DMS53 (cell line): Measurements from ENCODE around the gene ATP10A.
"Not testable (repeated sequence)": the region's sequence is repeated elsewhere in the genome, so short reads cannot be mapped to it uniquely, and the experiment has no call there.

Experiments used
- DNase-seq: peaks from one replicate; lab custom pipeline; 2025; lab: John Stamatoyannopoulos, UW

The ATP10A gene

DNA sequence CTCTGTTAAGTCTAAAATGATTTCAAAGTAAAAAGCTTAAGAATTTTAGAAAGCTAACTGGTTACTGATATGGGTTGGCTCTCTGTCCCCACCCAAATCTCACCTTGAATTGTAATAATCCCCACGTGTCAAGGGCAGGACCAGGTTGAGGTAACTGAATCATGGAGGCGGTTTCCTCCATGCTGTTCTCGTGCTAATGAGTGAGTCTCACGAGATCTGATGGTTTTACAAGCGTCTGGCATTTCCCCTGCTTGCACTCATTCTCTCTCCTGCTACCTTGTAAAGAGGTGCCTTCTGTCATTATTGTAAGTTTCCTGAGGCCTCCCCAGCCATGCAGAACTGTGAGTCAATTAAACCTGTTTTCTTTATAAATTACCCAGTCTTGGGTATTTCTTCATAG, 7.1 kb downstream of the ATP10A start:
- not testable (repeated sequence) for DNase-seq

DNA sequence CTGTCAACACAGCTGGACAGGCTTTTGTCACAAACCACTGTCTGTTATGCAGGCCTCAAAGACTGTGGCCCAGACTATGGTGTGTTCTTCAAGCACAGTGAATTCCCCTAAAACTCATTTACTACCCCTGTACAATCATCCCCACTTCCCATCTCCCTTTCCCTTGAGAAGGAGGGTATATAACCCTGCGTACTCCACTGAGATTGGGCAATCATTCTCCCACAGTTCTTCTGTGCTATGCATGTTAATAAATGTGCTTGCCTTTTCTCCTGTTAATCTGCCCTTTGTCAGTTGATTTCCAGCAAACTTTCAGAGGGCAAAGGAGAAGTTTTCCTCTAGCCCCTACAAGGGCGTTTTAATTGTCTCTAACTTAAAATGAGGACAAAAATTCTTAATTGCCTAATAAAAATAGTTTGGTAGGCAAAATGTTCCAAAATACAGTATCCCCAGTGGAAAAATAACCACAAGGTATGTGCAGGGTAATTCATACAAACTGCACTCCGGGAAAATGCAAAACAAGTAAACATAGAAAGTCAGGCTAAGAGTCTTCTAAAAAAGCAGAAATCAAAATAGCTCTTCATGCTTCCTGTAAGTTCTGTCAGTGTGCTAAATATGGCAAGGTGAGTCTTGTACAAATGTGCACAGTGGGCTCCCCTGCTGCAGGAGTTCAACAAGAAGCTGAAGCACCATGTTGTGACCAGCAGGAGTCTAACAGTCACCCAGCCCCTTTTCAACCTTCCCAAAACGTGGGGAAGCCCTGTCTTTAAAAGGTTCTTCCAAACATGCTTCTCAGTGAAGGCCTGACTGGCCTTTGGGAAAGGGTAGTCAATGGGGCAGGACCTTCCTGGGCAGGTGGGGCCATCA, 10.2 kb downstream of the ATP10A start:
- DNase-seq, result no peak

DNA sequence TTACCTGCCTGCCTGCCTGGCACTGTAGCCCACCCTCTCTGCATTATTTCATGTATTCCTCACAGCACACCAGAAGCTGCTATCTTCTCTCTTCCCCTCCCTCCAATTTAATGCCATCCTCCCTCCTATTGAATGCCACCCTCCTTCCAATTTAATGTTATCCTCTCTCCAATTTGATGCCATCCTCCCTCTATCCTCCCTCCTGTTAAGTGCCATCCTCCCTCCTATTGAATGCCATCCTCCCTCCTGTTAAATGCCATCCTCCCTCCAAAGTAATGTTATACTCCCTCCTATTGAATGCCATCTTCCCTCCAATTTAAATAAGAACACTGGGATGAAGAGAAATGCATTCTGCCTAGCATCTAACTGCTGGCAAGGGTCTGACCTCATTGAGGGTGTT, 11.1 kb downstream of the ATP10A start:
- no peak for DNase-seq

DNA sequence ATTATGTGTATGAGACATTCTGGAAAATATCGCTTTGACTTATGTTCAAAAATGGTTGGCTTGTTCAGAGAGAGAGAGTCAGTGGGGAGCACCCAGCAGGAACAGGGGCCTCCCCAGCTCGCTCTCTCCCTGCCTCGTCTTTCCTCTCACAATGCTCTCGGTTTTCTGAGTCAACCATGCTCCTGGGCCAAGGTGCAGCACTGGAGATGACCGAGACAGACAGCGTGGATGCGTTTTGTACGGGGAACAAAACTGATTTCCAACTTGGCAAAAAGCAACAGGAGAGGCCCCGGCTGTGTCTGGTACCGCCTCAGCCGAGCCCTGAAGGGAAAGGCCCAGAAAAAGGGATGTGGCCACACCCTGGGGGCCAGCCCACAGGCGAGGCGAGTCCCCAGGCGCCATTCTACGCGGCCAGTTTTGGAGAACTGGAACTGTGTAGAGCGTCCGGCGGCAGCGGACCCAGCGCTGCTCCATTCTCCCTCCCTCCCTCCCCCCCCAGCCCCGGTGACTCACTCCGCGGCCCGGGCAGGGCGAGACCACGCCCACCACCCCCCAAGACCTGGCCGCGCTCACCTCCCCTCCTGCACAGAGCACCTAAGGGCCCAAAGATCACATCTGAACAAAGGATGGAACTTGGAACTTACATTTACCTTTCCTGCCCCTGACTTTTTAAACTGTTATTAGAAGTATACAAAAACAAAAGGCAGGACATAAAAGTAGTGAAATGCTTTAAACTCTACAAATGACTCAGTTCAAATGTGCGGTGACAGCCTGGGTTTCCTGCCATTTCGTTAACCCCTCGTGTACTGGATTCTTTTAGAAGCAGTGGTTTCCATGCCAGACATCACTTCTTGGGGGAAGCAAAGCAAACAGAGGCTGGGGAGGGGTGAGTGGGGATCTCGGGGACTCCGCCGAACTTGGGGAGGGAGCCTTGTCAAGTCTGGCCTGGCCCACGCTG, 12.7 kb downstream of the ATP10A start:
- DNase-seq, result no peak

DNA sequence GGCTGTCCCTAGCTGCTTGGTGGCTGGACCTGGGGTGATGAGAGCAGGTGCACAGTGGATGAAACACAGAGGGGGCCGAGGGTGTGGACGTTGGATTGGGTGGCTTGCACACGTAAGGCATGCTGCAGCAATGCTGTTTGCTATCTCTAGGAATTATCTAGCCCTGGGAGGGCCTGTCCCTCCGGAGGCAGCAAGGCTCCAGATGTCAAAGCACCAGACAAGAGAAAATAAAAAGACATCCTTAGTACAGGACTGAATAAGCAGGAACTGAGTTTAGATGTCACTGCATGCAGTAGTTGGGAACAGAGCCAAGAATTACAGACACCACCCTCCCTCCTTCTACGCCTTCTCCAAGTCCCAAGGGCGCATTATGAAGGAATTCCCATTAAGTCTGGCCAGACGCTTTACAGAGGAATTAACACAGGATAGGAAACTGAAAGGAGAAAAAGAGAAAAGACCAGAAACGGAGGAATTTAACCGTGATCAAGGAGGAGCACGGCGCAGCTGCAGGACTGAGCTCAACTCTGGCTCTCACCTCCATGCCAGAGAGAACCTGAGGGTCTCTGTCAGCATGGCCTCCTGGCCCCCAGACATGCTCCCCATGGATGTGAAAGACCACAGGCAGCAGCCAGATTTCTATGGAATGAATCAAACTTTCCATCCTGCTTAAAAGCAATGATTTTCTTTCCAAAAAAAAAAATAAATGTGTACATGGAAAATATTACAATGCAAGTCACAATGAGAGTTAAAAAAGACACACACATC, 13.8 kb downstream of the ATP10A start:
- DNase-seq, result no peak

DNA sequence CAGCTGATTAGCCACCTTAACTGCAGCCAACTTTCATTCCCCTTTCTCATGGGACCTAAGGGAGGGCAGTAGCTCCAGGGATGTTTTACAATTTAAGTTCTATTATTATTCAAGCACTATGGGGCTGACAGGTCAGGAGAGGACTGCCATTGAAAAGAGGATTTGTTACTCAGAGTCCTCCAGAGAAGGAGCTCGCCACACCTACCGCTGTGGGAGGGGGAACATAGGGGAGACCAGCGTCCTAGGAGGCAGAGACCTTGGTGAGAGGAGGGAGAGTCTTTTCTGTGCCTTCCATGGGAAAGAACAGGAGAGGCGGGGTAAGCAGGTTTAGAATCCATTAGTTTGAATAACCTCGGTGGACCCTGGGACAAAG, 14.4 kb downstream of the ATP10A start:
- no peak for DNase-seq

DNA sequence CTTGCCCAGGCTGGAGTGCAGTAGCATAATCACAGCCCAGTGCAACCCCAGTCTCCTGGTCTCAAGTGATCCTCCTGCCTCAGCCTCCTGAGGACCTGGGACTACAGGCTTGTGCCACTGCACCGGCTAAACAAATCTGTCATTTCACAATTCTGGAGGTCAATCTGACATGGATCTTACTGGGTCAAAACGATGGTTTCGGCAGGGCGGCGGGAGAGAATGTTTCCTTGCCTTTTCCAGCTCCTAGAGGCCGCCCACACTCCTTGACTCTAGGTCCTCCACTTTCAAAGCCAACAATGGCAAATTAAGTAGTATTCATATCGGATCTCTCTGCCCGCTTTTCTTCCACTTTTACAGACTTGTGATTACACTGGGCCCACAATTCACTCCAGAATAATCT, 14.8 kb downstream of the ATP10A start:
- DNase-seq, result no peak

DNA sequence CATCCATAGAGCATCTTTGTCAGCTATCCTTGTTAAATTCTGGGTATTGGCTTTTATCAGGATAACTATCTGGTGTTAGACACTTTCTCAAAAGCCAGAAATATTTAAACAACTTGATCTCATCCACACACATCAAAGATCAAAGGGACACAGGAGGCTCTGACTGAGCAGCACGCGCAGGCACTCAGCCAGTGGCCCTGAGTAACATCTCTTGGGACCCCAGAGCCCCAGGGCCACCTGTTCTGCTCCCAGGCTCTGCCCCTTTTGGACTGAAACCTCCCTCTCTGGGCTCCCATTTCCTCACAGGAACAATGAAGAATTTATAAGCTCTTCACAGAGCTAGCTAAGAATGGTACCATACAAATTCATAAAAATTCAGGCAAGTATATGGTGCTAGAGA, 16.1 kb downstream of the ATP10A start:
- DNase-seq, result no peak

DNA sequence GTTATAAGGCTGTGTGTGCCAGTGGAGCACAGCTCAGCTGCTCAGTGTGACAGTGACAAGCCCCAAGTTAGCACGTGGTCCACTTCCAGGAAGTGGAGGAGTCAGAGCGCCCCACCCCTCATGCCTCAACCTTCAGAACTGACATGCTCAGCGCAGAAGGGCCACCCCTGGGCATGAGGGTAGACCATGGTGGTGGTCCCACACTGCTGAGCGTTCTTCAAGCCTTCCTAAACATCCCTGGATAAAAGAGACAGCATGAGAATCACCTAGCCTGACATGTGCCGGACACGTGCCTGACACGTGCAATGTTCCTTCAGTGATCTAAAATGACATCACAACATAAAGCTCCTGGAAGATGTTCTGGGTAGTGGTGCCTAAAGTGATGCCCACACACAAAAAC, 16.8 kb downstream of the ATP10A start:
- no peak for DNase-seq

DNA sequence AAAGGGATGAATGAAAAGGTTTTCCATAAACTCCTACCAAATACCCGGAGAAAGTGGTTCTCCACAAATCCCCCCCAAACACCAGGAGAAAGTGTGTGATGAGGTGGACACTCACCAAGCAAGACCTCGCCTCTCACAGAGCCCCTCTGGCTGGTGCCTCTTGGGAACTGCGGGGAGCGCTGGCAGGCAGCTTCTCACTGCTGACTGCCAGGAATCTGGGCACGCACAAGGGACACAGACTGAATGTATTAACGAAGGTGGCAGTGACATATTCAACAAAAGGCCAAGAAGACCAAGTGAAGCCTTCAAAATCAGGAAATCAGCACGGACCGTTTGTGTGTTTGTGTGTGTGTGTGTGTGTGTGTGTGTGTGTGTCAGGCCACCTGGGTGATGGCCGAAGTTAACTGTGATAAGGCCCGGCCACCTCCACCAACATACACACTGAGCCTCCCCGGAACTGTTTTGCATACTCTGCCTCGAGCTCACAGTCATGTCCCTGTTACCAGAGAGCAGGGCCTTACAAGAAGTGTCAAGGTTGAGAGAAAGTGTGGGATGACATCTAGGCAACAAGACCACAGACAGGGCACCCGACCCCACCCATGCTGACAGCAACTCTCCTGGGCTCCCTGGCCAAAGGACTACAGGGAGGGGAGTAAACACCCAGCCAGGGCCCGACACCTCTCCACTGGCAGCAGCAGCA, 18.0 kb downstream of the ATP10A start:
- no peak for DNase-seq

DNA sequence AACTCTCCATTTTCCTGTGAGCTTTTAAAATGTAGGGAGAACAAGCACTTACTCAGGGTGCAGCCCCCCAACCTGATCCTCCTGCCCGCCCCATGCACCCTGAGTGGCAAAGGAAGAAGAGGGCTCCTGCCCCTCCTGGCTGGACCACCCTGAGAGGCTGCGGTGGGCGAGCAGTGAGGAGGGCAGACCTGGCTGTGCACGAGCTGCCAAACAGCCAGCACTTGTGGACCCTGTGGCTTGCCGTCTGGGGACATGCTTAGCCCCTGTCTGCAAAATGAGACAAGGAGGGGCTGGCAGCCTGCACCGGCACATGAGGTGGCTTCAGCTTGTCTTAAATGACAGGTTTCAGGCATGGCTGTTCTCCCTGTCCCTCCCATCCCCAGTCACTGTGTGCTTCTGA, 18.6 kb downstream of the ATP10A start:
- no peak for DNase-seq

DNA sequence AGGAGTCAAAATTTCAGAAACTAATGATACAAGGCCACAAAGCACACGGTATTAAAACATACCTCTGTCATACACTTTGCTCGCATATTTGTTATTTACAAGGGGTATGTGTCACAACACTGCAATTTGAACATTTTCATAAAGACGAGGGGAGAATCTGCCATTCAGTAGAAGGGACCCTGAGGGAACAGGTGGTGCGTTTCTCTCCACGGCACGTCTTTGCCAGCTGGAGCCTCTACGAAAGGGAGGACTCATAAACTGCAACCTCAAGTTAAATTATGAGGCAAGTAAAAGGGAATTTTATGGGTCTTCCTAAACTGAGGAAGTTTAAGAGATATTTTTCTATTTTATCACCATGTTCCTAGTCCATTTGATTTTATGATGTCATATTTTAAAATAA, 19.1 kb downstream of the ATP10A start:
- no peak for DNase-seq

DNA sequence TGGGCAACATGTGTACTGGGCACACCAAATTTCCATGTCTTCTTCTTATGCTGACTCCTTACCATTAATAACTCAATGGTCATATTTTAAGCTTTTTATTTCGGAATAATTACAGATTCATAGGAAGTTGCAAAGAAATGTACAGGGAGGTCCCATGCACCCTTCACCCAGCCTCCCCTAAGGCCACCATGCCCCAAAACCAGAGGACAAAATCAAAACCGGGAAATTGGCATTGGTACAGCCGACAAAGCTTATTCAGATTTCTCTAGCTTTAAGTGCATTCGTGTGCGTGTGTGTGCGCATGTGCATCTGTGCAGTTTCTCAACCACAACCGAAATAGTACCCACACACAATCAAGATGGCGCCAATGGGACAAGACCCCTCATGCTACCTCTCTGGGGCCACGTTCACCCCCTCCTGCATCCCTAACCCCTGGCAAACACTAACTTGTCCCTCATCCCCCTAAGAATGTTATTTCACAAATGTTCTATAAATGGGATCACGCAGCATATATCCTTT, 23.4 kb downstream of the ATP10A start:
- no peak for DNase-seq

DNA sequence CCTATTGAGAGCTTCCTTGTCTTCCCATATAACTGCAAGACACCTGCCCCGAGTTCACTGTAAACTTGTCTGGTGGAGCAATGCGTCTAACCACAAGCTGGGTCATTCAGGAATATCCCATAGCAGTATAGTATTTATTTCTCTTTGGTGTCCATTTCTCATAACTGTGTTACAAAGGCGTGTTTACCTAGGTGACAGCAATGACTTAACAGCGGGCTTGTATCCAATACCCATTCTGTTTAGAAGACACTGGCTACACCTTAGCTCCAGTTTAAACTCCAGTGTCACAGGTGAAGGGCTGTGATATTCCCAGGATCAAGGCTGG, 24.3 kb downstream of the ATP10A start:
- DNase-seq, result no peak

DNA sequence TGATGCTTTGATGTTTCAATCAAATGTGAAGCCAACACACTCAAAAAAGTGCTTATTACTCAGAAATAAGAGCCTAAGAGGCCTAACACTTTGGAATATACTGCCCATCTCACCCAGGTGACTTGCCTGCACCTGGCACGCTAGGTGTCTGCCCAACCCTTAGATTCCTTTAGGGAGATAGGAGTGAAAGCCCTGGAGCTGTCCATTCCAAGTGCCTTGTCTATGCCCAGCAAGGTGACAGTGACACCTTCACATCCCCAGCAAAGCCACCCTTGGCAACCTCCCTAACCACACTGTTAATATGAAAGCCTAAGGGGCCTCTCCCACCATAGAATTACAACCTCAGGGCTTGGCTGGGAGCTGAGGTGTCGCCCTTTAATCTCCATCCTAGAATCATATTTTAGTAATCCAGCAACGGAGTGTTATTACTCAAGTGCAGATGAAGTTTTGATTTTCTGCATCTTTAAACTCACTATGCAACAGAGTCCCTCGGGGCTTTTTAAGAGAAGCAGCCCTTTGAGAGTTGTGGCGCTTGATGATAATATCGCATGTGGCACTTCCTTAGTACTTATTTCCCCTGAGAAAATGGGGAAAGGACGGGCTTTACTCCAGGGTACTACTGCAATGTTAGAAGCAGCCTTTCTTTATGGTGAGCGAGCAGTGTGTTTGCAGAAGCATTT, 24.8 kb downstream of the ATP10A start:
- no peak for DNase-seq

DNA sequence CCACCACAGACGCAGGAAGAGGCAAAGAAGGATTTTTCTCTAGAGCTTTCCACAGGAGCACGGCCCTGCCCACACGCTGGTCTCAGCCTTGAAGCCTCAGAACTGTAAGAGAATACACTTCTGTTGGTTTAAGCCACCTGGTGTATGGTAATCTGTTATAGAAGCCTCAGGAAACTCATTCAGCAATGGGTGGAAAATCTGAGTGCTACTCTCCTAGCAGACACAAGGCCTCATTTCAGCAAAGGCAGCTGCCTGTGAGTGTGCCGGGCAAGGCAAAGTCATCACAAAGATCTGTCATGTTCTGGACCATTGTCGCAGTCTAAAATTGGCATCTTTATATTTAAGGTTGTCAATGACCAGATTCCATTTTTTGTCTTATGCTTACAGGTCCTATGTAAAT, 31.0 kb downstream of the ATP10A start:
- DNase-seq, result no peak

DNA sequence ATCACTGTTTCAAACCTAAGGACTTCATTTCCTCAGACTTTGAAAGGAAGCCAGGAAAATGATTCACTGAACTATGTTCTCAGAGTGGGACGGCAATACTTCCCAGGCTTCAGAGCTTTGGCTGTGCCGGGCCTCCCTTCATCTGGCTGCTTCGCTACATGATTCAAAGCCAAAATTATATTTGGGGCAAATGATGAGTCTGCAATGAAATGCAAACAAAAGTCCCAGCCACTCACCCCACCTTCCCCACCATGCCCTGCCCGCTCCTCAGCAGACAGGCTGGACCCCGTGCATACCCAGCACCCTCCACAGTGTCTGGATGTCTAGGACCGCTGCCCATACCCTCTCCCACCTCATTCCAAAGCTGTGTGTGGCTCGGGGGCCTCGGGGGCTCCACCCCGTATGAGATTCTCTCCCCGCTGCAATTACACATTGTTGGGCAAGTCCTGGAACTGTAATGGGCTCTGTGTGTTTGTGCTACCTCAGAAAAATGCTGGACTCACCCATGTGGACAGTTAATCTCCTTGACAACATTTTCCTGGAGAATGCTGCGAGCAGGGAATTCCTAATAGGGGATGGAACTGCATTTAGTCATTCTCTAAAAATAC, 32.2 kb downstream of the ATP10A start:
- DNase-seq, result no peak

DNA sequence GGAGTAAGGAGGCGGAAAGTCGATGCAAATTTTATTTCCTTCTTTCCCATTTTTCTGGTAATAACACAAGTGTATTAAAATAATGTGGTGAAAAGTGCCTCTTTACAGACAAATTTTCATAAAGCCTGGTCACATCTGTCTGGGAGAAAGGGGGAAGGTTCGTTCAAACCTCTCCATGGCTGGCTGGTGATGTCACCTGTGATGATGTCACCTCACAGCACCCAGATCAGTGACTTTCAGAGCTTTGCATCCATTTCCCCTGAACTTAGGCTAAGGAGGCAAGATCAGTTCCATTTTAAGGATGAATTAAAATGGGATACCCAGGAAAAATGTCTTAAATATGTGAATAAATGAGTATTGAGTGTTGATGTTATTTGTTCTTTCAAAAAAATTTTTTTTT, 34.1 kb downstream of the ATP10A start:
- no peak for DNase-seq

DNA sequence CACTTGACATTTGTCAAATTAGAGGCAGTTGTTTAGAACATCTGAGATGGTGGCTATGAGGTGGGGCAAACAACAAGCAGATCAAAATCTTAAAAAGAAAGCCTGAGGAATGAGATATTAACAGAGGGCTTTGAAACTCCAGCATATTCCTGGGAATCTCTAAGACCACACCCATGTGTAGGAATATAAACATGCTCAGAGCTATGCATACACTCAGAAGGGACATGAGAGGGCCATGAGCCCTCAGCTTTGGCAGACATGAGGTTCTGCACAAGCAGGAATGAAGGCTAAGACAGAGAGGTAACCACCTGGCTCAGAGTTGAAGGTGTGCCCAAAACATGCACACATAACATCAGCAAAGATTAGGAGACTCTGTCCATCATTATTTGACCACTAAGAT, 37.9 kb downstream of the ATP10A start:
- DNase-seq, result no peak

DNA sequence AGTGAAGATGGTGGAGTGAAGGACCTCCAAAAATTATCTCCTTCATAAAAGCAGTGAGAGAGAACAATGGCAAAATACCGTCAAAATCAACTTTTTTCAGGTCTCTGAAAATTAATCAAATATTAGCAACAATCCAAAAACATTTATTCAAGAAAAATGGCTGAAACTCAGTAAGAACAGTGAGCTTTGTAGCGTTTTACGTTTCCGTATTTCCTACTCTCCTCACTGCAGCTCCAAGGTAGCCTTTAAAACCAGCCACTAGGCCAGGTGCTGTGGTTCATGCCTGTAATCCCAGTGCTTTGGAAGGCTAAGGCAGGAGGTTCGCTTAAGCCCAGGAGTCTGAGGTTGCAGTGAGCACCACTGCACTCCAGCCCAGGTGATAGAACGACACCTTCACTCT, 38.5 kb downstream of the ATP10A start:
- DNase-seq, result no peak

DNA sequence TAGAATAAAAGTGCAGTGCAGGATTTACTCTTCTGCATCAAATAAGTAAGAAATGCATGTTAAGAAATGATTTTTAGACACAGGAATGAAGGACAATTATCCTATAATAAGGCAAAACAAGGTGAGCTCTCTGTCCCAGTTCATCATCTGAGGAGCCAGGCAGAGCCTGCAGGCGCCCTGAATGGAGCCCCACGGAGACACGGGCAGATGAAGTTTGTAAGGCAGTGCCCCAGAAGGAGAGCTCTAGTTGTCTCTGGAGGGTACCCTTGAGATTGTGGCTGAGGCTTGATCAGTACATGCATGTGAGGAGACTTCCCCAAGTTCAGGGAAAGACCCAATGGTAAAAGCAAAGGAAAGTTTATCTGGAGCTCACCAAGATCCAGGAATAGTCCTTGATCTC, 50.3 kb downstream of the ATP10A start:
- no peak for DNase-seq
